GM19025 (cell line): ENCODE results near the gene CRYBA2.

ENCODE experiments used
- ATAC-seq: cut with Tn5 transposase; IDR thresholded peaks from one replicate; pipeline ENCODE4 v1.9.1; 2021; ENCODE audit warnings: mild to moderate bottlenecking, low read depth, moderate library complexity; ENCODE audit not compliant: unreplicated experiment

Gene CRYBA2

DNA sequence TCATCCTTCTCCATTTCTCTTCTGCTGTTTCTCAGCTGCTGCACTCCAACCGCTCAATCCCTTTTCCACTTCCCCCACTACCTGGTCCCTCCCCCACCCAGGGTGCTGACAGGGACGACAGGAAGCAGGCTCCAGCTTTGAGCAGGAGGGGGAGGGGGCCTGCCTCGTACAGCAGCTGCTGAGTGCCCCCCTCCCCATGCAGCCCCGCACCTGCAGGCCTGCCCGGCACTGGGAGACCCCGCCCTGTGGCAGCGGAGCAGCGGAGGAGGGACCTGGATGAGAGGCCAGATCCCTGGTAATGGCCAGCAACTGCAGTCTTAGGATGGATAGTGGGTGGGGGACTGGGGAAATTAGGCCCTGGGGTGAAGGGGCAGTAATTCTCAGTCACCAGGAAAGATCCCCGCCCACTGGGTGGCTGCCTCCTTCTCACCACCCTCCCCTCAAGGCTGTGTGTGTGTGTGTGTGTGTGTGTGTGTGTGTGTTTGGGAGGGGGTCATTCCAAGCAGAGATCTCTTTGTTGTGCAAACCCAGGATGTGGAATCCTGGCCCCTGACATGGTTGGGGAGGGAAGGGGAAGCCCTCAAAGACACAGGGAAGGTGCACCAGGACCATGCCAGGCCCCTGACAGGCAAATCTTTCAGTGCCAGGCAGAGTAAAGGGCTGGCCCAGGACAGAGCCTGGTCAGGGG, 6.8 kb upstream of the CRYBA2 start:
- no peak for ATAC-seq

GRCh38 chr2:218999021-218999880, 6.0 kb upstream of the CRYBA2 start:
- ATAC-seq = no peak

GRCh38 chr2:218998414-218999002, 5.3 kb upstream of the CRYBA2 start:
- no peak for ATAC-seq

GRCh38 chr2:218997731-218998130, 4.5 kb upstream of the CRYBA2 start:
- no peak for ATAC-seq

GRCh38 chr2:218996937-218997336, 3.7 kb upstream of the CRYBA2 start:
- no peak for ATAC-seq

DNA sequence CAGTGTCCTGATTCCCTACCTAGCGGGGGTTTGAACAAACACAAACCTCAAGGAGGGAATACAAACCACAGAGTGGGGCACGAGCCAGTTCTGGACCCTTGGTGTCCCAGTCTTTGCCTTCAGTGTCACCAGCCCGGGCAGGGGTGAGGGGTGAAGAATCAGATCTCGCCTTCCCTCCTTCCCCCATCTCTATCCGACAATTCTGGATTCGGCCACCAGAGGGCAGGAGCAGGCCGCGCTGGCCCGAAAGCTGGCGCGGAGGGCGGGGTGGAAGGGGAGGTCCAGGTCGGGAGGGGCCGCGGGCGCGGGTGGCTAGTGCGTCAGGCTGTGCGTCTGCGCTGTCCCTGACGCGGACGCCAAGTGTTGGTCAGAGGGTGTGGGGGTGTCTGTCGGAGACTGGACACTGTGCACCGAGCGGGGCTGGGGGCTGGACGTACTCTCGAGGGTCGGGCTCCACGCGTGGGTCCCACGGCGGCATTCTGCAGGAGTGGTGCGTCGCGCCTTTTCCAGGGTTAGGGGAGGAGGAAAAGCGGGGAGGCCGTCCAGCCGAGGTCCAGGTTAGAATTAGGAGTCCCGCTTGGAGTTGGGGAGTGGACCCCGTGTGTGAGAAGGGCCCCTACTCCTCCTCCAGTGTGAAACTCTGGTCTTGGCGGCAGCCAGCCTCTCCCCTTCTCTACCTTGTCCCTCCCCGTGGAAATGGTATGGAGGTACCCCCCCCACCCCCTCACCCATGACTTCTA, 2.9 kb upstream of the CRYBA2 start:
- ATAC-seq = peak; percentile 55

- no peak for ATAC-seq
Measured at GRCh38 chr2:218995561-218995960, 2.3 kb upstream of the CRYBA2 start.

DNA sequence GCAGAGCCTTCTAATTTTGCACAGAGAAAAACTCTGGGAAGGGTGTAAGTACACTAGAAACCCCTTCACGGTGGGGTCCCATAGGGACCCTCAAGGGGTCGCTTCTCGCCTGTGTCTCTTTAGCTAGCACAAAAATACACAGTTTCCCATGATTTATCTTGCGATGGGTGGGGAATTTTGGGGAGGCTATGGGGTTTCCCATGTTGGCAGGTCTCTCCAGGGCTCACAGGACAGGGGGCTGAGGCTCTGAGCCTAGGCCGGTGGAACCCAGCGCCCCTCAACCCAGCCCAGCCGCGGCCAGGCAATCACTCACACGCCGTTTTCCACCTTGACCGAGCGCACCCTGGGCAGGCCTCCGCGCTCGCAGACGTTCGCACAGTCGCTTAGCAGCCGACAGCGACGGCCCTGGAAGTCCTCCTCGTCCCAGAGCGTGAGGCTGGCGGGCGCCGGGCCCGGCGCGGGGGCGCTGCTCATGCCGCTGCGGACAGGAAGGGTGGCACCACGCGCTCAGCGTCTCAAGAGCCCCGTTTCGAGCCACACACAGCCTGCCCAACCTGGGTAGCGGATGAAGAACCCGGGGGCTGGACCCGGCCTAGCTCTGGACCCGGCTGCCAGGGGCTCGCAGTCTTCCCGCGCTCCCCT, 398 bp downstream of the CRYBA2 start:
- no peak for ATAC-seq

- no peak for ATAC-seq
Measured at GRCh38 chr2:218992196-218992595, 1.0 kb downstream of the CRYBA2 start.

- no peak for ATAC-seq
Measured at GRCh38 chr2:218991674-218992168, 1.5 kb downstream of the CRYBA2 start.

DNA sequence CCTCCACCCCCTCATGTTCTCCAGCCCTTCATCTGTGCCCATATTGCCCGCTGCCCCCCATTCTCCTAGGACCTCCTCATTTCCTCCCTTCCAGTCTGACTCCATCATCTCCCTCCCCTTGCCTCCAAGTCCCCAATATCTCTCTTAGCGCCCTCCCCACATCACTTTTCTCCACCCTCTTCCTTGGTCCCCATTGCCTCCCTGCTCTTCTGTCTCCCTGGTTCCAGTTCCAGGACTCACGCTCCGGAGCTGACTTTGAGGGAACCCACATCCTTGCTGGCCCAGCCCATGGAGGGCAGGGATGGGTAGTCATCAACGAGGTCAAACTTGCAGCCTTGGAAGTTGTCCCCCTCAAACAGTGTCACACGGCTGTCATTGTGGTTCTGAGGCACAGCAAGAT, 2.6 kb downstream of the CRYBA2 start:
- no peak for ATAC-seq

- ATAC-seq = no peak
Measured at GRCh38 chr2:218990052-218990451, 3.2 kb downstream of the CRYBA2 start.

- no peak for ATAC-seq
Measured at GRCh38 chr2:218988650-218989049, 4.6 kb downstream of the CRYBA2 start.

GRCh38 chr2:218988164-218988563, 5.1 kb downstream of the CRYBA2 start:
- ATAC-seq = no peak

- ATAC-seq = no peak
Measured at GRCh38 chr2:218986148-218986761, 7.0 kb downstream of the CRYBA2 start.

- ATAC-seq = no peak
Measured at GRCh38 chr2:218985325-218986091, 7.7 kb downstream of the CRYBA2 start.

DNA sequence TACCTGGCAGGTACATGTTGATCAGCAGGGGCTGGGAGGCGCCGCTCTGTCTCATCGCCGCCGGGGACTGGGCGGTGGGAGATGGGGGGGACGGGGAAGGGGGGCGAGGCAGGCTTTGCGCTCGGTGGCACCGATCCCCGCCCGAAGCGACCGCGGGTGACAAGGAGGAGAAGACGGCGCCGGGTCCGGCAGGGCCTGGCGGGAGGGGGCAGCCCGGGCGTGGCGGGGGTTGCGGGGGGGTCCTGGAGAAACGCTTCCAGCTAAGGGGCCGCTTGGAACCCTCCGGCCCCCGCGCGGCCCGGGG, 8.2 kb downstream of the CRYBA2 start, which contains the start of gene FEV:
FEV (minus strand) TSS at position 164 of the 304 bp plus-strand sequence; CDS start at position 55, 109 bp downstream.
- no peak for ATAC-seq

DNA sequence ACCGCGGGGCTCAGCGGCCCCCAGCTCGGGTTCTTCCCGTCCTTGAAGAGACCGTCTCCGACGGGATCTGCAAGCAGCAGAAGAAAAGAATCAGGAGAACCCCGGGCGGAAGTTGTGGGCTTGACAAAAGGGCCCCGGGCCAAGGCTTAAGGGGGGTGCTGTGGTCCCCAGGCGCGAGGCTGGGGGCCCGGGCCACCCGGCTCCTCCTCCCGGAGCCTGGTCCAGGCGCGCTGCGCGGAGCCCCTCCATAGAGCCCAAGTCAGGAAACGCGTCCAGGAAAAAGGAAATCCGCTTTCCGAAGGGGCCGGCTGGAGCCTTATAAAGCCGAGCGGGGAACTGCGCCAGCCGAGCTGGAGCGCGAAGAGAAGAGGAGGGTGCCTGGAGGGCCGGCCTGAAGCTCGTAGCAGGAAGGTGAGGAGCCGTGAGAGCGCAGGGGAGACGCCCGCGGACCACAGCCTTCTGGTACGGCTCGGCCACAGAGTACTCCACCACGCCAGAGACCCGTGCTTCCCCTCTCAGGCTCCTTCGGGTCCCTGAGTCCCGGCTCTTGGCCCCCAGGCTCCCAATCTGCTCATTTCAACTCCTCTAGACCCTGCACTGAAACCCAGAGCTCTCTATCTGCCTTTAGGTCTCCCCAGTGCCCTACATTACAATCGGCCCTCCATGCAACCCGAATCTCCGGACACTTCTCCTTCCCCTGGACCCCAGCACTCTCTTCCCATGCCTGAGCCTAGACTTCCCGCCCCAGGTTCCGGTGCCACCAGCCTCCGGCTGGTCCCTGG, 8.8 kb downstream of the CRYBA2 start:
- no peak for ATAC-seq

GRCh38 chr2:218983934-218984238, 9.3 kb downstream of the CRYBA2 start:
- no peak for ATAC-seq
